Measurements from ENCODE around the gene TMEM63A.
"Not testable (repeated sequence)": the region's sequence is repeated elsewhere in the genome, so short reads cannot be mapped to it uniquely, and the experiment has no call there.

Gene TMEM63A

GRCh38 chr1:225816643-225817538, 65.3 kb downstream of the TMEM63A start:
- no peak for DNase-seq

DNA sequence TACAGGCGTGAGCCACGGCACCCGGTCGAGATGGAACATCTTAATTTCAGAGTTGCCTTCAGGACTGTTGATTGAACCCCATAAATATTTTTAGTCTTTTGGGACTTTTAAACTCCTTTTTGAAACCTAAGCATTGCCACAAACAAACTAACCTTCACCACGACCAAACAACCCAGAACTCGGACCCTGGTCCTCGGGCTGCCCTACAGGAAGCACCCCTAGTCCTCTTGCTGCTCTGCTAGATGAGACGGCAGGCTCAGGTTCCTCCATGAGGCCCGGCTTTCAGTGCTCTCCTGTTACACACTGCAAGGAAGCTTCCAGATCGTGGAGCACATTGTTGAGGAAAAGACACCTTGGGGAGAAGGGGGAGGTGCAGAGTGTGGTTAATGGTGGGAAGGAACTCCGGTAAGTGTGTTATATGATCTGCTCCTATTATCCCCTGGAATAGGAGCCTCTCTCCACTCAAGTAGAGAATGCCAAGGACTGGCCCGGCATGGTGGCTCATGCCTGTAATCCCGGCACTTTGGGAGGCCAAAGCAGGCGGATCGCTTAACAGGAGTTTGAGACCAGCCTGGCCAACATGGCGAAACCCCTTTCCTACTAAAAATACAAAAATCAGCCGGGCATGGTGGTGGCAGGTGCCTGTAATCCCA, 66.5 kb downstream of the TMEM63A start:
- no peak for DNase-seq

- not testable (repeated sequence) for DNase-seq
These were observed 67.1 kb downstream of the TMEM63A start for GRCh38 chr1:225815090-225815489.

DNA sequence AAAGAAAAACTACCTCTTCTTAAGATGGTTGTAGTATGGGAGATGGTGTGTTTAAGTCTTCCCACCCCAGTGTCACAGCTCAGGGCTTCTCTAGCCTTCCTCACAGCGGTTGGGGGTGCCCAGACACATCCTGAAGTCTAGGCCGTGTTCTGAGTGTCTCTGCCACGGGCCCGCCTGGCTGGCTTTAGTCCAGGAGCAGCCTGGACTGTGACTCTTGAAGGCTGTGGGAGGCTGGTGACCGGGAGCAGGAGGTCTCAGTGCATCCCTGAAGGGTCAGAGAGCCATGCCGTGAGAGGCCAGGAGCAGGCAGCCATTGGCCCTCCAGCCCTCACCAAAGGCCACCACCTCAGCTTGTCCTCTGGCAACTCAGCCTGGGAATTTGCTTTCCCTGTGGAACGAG, 67.8 kb downstream of the TMEM63A start:
- DNase-seq, result no peak

- DNase-seq, result no peak
These were observed 68.8 kb downstream of the TMEM63A start for GRCh38 chr1:225813214-225813964.

DNA sequence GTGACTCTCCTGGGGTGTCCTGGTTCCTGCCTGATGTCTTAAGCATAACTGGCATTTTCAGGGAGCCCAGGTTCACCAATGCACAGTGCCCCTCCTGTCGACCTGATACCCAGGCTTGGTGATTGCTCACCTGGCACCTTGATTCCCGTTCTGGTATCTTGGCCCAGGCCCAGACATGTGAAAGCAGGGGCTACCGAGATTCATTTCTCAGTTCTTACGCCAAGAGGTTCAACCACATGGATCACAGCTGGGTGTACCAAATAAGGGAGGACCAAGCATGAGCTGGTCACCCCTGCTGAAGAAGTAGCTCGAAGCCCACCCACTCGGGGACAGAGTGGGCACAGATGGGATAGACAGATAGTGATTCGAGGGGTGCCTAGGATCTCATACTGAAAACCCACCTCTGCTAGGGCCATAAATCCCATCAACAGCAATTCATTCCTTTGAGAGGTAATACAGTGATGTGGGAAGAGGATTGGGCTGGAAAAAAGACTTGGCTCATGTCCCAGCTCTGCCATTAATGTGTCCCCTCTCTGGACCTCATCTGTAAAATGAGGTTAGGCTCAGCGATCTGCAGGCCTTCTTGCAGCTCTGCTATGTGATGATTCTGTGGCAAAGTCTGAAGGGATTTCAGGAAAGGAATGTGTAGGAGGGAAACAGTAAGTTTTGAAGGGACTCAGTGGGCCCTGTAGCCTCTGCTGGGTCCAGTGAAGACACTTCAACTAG, 69.5 kb downstream of the TMEM63A start:
- DNase-seq, result no peak

DNA sequence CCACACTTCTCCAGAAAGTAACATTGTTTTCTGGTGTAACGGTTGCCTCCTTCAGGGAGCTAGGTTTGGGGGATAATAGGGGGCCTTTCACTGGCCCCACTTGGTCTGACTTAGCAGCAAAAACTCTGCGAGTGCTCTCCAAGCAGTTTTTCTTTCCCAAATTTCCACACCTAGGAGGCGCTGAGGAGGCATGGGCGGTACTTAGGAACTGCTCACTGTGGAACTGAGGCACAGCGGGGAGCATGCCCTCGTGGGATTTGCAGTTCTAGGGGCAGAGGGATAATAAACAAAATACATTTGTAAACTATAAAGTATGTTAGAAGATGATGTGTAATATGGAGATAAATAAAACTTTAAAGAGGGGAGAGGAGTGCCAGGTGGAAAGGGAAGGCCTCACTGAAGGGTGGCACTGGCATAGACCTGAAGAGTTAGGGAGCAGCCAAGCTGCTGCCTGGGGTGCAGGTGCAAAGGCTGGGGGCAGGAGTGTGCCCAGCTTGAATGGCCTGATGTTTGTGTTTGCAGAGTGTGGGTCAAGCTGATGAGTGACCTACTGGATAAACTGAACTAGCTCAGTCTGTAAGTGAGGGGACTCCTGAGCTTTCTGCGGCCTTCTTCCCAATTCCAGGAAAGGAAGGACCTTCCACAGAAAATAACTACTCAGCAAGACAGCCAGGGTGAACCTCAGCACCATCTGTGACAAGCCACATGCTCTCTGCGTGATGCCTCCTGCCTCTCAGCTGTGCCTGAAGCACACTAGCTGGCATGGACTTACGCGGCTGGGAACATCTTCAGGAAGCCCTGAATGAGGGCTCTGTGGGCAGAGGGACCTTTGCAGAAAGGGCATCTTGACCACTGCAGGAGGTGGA, 70.3 kb downstream of the TMEM63A start:
- DNase-seq, result no peak

DNA sequence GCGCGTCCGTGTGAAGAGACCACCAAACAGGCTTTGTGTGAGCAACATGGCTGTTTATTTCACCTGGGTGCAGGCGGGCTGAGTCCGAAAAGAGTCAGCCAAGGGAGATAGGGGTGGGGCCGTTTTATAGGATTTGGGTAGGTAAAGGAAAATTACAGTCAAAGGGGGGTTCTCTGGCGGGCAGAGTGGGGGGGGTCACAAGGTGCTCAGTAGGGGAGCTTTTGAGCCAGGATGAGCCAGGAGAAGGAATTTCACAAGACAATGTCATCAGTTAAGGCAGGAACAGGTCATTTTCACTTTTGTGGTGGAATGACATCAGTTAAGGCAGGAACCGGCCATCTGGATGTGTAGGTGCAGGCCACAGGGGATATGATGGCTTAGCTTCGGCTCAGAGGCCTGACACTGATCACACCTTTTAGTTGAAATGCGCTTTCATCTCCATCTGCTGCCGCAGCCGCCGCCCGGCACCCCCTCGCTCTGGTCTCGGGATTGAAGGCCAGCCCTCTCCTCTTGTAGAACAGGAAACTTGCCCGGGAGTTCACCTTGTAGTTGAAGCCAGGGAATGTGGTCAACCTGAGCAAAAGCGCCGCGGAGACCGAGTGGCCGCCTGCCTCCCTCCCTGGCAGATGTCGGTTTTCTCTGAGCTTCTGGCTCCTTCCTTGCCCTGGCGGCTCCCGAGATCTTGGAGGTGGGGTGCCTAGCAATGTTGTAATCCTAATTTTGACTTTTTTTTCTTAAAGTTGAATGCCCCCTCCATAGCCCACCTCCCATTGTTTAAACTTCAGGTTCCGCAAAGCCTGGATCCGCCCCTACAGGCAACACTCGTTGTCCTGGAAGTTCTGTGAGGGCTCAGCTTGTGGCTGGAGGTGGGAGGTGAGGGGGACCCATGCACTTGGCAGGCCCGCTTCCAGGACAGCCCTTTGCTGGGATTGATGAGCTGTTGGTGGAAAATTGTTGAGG, 71.3 kb downstream of the TMEM63A start:
- DNase-seq, result not testable (repeated sequence)

DNA sequence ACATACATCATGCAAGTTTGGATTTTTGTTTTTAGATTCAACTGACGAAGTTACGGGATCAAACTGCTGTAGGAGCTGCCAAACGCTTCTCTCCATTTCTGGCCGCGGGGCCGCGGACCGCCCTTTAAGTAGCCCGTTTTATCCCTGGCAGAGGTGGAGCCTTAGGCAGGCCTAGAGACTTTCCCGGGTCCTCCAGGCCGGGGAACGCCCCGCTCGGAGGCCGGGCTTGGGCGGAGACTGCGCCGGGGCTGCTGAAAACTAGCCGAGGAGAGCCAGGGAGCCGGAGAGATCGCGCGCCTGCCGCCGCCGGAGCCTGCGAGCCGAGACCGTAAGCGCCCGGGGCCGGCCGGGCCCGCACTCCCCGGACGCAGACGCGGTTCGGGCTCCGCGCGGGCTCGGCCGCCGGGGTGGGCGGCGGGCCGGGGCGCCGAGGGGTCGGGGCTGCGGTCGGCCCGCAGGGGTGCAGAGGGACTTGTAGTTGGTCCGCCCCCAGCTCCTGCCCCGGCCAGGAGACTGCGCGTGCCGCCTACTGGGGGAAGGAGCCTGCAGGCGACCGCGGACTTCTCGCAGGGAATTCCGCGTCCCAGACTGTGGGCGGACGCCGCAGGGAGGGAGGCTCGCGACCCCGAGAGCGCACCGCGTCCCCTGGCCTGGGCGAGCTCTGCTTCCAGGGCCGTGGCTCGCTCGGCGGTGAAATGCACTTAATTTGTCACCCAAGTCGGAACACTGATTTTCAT, 72.2 kb downstream of the TMEM63A start, which contains the start of gene EPHX1:
EPHX1 (plus strand) TSS at position 283 of the 737 bp plus-strand sequence. CDS start 18,606 bp downstream, outside the sequence.
- peak; percentile 94 for DNase-seq

- DNase-seq, result no peak
These were observed 74.0 kb downstream of the TMEM63A start for GRCh38 chr1:225808136-225808535.

- DNase-seq, result not testable (repeated sequence)
These were observed 75.4 kb downstream of the TMEM63A start for GRCh38 chr1:225806736-225807135.

GRCh38 chr1:225806249-225806648, 75.9 kb downstream of the TMEM63A start:
- DNase-seq, result no peak

DNA sequence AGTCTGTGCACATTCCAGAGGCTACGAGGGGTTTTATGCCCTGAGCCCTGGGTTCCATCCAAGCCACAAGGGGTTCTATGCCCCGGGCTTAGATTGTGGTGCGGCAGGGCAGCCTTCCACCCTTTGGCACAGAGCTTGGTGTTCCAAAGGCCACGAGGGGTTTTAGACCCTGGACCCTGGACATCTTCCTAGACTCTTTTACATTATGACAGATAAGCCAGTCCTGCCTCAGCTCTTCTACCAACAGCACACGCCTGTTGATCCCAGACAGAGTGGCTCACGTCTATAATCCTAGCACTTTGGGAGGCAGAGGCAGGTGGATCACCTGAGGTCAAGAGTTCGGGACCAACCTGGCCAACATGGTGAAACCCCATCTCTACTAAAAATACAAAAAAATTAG, 81.0 kb downstream of the TMEM63A start:
- not testable (repeated sequence) for DNase-seq

- DNase-seq, result not testable (repeated sequence)
These were observed 86.1 kb downstream of the TMEM63A start for GRCh38 chr1:225796097-225796496.

Data from 8988T (cell line).